GM21390 (cell line): ENCODE data around the gene CADM3.

ENCODE experiments used
- ATAC-seq: cut with Tn5 transposase; IDR thresholded peaks from one replicate; pipeline ENCODE4 v1.9.1; 2021; ENCODE audit not compliant: unreplicated experiment

CADM3 gene

DNA sequence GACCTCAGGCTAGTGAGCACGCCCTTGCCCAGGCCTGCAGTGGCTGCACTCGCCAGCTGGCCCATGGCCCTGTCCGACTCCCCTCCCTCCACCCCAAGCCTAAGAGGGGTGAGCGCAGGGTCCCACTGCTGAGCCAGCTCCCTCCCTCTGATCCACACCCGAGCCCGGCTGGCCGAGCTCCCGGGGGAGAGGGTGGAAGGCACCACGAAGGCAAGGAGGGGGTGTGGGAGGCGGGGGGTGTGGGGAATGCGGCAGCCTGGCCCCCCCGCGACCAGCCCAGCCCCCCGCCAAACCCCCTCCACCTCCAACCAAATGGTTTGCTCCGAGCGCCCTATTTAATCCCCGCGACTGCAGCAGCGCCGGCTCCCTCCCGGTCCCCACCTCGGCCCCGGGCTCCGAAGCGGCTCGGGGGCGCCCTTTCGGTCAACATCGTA, at the start of gene CADM3:
CADM3 (plus strand) TSS at position 362 of the 434 bp plus-strand sequence. CDS start 151 bp downstream, outside the sequence.
- ATAC-seq = no peak

DNA sequence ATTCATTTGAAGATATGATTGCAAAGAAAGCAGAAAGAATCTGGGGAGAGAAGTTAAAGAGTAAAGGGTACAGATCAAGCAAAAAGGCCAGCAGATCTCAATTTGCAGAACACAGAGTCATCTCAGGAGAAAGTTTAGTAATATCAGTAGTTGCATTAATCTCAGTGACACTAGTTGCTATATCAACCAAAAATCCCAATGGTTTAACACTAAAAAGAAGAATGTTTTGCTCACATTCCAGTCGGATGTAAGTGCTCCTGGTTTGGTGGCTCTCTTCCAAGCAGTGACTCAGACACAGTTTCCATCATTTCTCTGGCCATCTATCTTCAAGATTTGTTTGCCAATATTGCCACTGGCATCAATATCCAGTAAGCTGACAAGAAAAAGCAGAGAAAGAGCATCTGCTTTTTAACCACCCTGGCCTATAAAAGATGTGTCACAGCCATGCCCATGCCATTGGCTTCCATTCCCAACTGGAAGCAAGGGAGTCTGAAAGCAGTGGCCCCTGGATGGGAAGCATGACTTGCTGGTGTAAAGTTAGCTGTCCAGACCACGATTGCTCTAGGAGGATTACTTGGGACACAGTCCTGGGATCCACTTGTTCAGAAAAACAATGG, 49.3 kb upstream of the CADM3 start:
- ATAC-seq = peak; percentile 82

DNA sequence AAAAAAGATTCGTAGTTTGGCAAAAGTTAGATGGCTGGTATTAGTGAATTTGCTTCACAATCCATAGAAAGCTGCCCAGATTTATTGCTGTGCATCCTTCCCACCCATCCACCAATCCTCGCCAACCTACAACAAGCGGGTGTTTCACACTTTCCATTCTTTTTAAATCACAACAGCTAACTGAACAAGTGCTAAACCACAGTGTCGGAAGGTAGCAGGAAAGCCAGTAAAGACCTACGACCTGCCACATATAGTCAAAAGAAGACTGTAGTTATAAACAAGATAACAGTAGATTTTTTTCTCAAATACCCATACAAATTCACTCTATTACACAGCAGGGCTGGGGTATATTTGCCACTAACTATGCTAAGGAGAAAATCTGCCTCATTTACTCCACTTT, 47.8 kb upstream of the CADM3 start:
- no peak for ATAC-seq

GRCh38 chr1:159132271-159132881, 39.0 kb upstream of the CADM3 start:
- no peak for ATAC-seq

DNA sequence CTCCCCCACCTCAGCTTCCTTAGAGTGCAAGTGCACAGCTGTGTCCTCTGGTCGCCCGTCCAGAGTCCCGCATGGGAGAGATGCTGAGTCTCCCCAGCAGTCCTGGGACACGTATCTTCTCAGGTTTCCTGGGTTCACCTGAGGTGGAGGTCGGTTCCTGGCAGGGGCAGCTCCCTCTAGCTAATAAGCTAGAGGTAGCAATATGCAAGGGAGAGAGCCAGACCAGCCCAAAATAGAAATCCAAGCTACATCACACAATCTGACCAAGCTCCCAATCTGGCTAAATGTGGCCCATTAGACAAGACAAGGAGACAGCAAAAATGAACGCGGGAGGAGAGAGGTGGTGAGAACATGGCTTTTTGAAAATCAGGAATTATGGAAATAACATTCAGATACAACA, 30.9 kb upstream of the CADM3 start:
- no peak for ATAC-seq

GRCh38 chr1:159141584-159142390, 29.6 kb upstream of the CADM3 start:
- no peak for ATAC-seq

DNA sequence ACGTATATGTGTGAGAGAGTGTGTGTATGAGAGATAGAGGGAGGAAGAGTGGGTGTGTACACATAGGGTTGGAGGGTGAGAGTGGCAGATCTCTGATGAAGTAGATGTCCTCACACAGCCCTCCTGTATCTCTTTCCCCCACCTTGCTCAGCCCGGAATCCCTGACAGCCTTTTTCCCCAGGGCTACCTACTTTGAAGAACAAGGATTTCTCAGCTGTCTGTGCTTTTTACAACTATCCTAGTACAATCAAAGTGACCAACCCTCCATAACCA, 29.1 kb upstream of the CADM3 start:
- no peak for ATAC-seq

GRCh38 chr1:159142726-159143510, 28.5 kb upstream of the CADM3 start:
- ATAC-seq = no peak

- ATAC-seq = no peak
Observed at GRCh38 chr1:159144571-159144970, 26.8 kb upstream of the CADM3 start.

DNA sequence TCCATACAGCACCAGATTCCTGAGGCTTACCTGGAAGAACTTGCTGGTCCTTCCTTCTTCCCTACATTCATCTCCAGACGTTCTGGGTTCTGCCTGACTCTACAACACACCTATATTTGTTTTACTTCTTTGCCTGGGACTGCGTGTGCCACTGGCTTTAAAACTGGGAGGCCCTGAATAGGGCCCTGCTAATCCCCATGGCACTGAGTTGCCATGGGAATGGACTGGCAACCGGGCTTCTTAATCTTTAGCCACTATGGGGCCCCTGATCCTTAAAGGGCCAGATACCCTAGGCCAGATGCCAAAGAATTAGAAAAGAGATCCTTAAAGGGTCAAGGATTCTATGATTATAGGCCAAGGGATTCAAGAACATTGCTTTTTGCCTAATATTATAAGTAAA, 24.4 kb upstream of the CADM3 start:
- no peak for ATAC-seq

- no peak for ATAC-seq
Observed at GRCh38 chr1:159152031-159152430, 19.4 kb upstream of the CADM3 start.

DNA sequence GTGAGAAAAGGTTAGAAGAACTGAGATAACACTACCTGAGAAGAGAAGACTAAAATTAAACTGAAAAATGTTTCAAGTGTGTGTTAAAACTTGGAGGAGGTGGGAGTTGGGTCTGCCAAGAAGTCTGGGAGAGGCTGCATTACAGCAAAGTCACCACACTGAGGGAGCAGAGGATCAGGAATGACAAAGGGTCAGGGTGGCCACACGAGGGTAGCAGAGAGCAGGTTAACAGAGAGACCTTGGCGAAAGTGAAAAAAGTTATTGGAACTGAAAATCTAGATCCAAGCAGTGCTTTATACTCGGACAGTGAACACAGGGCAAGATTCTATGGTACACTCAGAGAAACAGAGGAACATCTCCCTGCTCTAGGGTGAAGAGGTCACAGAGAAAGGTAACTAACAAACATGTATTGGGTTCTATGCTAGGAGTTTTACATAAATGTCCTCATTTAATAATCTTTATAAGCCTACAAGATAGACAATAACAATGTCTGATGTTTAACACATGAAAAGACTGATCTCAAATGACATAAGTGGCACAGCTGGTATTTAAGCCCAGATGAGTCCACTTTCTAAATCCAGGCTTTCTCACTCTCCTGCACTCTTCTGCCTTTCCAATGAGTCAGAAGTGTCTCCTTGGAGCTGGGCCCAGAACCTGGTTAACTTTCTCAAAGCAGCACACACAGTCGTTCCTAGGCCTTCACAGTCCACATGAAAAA, 10.3 kb upstream of the CADM3 start:
- peak; percentile 96 for ATAC-seq

DNA sequence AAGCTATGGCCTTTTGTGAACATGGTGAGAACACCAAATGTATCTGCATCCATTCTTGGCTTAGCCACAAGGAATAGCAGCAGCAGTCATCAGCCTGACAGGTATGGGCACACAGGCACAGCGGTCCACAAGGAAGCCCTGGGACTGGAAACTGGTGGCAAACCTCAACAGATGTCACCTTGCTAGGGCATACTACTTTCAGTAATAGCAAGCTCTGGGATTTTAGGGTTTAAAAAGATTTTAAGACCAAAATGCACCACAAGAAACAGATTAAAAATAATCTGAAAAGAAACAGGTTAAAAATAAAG, 9.7 kb upstream of the CADM3 start:
- no peak for ATAC-seq

GRCh38 chr1:159162516-159163265, 8.7 kb upstream of the CADM3 start:
- no peak for ATAC-seq

DNA sequence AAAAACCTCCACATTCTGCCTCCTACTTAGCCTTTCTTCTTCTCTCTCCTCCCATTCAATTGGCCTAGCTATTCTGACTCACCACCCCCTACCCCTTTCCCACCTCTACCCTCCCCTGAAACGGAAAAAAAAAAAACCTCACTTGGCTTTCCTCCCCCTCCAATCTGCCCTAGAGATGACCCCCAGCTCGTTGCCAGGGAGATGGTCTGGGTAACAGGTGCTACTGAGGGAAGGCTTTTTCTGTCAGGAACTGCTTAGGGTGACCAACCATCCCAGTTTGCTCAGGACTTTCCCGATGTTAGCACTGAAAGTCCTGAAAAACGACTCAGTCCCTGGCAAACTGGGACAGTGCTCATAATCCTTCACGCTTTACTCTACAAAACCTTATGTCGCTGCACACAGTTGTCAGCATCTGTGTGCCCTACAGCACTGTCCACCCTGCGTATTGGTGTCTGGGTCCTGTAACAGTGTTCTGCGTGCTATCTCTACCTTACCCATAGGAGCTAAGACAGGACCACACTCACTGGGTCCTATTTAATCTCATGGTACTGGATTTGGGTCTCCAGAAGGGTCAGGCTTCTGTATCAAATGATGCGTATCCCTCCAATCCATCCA, 7.7 kb upstream of the CADM3 start:
- no peak for ATAC-seq

DNA sequence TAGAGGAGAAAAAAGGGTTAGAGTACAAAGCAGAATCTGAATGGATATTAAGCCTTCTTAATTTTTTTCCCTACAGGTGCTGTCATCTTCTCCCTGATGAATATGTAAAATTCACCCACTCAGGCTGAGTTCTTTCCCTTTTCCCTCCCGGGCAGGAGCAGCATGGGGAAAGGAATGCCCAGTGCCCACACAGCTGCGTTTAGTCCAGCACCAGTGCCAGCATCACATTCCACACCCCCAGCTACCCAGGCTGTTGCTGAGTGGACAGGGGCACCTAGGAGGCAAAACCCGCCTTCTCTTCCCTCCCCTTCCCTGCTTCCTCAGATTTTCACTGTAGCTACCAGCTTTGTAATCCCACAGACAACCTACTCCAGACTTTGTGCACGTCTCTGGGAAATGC, 3.4 kb upstream of the CADM3 start:
- no peak for ATAC-seq

- no peak for ATAC-seq
Observed at GRCh38 chr1:159170639-159171038, 776 bp upstream of the CADM3 start.

- ATAC-seq = no peak
Observed at GRCh38 chr1:159171688-159172501, 480 bp downstream of the CADM3 start.

DNA sequence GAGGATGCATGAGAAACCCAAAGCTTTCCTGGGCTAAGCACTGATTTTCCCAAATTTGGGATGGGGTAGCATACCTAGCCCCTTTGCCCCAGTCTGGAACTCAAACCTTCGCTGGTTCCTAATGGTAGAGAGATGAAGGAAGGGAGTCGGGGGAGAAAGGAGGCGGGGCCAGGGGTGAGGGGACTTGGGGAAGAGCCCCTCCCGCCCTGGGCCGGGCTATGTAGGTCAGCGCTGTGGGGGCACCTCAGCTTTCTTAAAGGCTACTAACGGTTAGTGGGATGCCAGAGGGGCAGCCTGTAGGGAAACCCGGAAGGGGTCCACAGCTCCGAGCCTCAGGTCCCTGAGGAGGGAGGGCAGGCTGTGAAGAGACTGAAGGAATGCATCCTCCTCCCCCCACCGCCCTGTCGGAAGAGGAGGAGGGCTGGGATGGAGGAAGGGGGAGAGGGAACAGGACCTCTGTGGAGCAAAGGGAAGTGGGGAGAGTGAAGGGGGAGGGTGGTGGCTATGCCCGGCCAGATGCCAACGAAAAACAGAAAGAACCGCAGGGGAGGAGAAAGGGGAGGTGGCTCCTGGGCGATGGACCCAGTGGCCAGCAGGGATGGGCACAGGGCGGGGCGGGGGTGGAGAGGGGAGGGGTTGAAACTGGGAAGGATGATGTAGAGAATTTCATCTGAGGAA, 1.3 kb downstream of the CADM3 start:
- no peak for ATAC-seq
